Activated CD8-positive, alpha-beta memory T cell treated with anti-CD3 and anti-CD28 coated beads for 1 hour (primary cell): ENCODE measurements around the gene CES5A.
"Not testable (repeated sequence)": the region's sequence is repeated elsewhere in the genome, so short reads cannot be mapped to it uniquely, and the experiment has no call there.

Experiments
- DNase-seq, 2 donors: peaks; one replicate each; pipeline ENCODE4 v3.0.0-alpha.2; 2020; ENCODE audit warnings: low read depth in 1 of 2; ENCODE audit errors: extremely low read depth in 1 of 2

CES5A gene

GRCh38 chr16:55888546-55888945 lies 13.4 kb upstream of the CES5A start:
- DNase-seq: no peak

DNA sequence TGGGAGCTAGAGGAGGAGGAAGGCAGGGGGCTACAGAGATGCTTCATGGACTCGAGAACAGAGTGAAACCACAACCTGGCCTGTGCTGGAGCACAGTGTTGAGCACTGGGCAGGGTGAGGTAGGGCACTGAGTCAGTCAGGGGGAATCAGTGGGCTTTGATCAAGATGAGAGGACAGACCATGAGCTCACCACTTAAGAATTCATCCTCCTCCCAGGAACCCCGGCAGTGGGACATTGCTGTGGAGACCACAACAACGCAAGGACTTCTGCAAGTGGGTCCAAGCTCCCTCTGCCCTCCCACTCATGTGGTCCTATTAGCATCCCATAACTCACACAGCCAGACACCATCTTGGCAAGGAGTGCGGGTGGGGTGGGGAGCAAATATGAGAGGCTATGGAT lies 1.7 kb upstream of the CES5A start:
- no peak for DNase-seq

GRCh38 chr16:55873122-55873521 lies 2.1 kb downstream of the CES5A start:
- DNase-seq: no peak

GRCh38 chr16:55872130-55872529 lies 3.0 kb downstream of the CES5A start:
- no peak for DNase-seq

DNA sequence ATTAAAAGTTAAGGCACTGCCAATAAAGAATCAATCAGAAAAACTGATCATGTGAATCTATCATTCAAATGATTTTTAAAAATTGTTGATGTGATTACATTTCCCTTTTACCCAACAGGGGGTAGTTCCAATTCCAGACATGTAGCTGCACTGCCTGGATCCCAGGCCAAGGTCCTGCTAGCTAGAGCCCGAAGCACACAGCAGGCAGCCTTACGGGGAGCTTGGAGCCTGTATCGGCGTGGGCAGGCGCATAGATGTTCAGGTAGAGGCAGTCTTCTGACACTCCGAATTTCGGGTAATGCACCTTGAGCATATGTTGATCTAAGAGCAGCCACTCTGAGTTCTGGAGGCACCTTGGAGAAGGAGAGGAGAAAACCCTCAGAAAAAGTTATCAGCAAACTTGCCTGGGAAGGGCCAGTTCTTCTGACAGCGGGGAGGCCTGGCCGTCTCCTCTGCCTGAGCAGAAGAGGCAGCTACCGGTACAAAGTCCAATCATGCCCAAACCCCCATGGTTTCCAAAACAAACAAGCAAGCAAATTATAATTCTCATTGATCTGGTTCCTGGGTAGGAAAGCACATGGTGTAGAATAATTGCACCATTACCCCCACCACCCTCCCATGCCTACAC lies 3.6 kb downstream of the CES5A start:
- no peak for DNase-seq

DNA sequence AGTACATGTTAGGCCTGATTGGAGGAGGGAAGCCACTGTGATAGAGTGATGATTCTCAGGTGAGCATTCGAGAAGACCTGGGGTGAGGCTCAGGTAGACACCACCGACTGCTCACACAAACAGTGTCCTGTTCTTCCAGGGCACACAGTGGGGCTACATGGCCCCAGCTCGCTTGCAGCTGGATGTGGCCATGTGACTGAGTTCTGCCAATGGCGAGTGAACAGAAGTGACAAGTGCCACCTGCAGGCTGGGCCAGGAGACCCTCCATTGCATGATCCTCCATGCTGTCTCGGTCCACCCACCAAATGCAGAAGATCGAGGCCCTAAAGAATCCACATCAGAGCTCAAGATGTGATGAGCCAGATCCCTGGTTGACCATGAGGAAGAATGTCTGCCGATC lies 6.2 kb downstream of the CES5A start:
- no peak for DNase-seq

DNA sequence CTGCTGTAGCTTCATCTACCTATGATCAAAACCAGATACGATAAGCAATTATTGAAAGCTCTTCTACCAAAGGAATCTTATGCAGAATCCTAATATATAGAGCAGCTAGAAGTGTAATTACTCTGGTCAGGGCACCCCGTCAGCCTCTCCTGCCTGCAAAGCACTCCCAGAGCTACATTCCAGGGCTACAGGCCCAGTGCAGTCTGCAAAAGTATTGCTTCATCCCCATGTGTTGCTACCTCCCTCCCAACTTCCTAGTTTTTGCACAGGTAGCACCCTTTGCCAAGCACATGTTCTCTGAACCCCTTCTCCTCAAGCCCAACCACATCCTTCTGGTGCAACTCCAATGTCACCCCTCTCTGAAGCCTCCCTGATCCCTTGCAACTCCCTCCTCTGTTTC lies 7.0 kb downstream of the CES5A start:
- no peak for DNase-seq

DNA sequence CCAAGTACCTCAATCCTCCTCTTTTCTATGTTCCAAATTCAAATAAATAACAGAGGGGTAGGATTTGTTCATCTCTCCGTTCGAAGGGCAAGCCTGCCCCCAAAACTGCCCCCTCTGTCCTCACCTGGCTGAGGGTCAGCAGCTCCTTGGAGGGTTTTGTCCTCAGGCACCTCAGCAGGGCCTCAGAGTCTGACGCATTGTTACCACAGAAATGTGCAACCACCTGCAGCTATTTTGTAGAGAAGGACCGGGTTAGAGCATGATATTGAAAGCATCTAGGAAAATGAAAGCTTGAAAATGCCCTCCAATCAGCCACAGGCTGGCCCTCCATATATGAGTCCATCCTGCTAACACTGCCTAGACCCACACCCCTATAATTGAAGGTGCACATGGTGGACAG lies 13.9 kb downstream of the CES5A start:
- DNase-seq: no peak

DNA sequence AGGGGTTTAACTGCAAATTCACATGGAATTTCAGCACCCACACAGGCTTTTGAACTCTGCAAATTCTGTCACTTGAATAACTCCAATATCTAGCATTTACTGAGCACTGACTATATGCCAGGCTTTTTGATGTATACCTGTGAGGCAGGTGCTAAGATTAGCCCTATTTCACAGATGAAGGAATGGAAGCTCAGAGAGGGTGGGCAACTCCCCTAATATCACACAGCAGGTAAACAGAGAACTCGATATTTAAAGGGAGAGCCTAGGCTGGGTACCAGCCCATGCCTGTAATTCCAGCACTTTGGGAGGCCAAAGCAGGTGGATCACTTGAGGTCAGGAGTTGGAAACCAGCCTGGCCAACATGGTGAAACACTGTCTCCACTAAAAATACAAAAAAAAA lies 17.5 kb downstream of the CES5A start:
- not testable (repeated sequence) for DNase-seq

DNA sequence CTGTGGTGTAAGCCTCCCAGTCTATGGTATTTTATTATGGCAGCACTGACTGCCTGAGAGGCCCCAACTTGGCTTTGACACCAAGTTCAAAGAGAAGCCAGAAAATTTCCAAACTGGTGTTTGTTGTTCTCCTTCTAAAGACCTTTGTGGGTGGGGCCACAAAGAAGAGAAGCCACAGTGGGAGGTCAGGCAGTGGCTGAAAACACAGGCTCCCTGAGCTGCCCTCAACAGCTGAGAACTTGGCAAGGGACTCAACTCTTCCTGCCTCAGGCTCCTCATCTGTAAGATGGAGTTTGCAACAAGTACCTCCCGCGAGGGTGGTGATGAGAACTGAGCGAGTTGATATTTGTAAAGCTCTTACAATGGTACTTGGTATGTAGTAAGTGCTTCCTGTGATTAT lies 18.2 kb downstream of the CES5A start:
- DNase-seq: no peak

DNA sequence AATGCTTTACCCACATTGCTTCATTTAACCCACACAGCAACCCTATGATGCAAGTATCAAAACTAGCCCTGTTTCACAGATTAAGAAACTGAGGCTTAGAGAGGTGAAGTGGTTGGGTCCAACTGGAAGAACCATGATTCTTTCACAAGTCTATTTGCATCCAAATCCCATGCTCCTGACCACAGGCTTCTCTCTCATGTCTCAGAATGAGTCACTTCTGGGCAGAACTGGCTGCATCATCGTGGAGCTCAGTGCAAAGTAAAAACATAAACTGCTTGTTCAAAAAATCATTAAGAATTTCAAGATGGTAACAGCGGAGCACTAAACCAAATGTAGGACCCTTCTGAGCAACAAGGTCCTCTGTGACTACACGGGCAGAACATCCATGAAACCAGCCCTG lies 22.1 kb downstream of the CES5A start:
- DNase-seq: no peak

GRCh38 chr16:55849536-55849935 lies 25.6 kb downstream of the CES5A start:
- no peak for DNase-seq

DNA sequence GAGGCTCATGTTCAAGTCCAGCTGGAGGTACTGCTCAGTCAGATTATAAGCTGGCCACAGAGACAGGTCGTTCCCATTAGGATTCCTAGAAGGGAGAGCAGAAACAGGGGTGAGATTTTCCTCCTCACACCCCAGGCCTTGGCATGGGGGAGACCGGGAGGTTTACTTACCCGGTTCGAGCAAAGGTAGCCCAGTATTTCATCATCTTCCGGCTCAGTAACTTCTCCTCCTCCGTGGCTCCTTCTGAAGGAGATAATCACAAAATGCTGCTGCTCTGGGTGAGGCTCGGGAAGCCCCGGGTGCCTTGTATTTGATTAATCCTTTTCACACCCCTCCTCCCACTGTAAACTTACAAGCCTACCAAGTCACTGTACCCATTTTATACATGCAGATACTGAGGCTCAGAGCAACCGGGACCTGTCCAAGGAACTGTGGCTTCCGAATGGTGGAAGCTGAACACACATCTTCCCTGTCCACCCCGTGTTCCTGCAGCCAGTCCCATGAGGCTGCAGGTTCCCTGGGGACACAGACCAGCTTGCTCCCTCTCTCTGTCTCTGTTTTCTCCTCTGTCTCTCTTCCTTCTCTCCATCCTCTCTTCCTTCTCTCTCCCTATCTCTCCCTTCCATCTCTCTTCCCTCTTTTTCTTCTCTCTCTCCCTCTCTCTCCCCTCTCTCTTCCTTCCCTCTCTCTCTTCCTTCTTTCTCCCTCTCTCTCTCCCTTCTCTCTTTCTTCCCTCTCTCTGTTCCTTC lies 28.4 kb downstream of the CES5A start:
- DNase-seq: no peak

- DNase-seq: no peak
Observed at GRCh38 chr16:55843105-55843395, 32.1 kb downstream of the CES5A start.

DNA sequence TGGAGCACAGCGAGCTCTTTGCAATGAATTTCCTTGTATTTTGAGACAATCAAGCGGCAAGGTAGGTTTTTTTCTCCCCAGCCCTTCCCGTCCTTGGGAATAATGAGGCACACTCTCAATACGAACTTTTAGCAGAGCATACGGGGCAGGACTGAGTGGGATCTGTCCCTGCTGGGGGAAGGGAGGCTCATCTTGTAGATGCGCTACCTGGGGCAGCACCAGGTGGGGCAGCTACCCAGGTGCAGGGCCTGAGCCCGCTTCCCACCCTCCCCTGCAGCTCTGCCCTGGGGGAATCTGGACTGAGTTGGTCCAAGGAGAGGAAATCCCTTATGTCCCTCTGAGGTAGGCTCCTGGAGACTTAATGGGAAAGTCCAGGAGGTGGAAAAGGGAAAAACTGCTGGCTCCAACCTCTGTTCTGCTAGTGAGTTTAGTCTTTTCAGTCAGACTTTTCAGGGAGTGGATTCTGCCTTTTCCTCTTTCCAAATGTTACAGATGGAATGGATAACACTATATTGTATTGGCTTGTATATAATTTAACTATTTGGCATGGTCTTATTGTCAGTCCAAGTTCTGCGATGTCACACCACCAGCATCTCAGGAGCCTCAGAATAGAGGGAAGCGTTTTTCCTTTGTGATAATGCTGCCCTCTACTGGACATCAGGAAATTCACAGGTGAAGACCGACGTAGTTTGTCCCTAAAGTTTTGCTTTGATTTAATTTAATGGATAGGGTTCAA lies 32.6 kb downstream of the CES5A start:
- no peak for DNase-seq

DNA sequence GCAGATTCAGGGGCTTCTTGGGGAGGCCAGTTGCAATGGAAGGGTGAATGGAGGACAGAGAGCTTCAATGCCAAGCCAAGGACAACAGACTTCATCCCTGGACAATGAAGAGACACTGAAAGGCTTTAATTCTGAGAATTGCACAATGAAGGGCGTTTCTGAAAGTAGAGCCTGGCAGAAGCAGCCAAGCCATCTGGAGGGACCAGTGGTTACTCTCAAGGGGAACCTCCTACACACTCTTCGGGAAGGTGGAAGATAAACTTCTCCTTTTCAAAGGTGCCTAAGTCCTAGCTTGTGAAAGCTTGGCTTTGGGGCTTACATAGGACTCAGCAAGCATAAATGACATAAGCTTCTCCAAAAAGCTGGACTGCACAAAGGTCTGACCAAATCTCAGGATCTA lies 36.1 kb downstream of the CES5A start:
- DNase-seq: no peak

DNA sequence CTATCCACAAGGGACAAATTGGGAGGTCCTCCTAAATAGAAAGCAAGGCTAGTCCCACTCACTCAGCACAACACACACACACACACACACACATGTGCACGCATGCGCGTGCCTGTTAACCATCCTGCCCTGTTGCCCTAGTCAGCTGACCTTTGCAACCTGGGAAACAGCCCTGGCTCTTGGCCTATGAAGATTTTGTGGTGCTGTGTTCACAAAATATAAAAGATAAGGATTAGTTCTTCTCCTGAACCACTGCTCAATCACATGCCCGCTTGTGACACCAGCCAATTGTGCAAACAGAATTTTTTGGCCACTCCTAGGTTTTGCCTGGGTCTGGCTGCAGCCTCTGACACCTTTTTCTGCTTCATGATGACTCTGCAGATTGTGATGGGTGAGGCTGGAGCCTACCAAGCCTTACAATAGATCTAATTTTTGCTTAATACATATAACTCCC lies 39.0 kb downstream of the CES5A start:
- DNase-seq: no peak

GRCh38 chr16:55835581-55835980 lies 39.6 kb downstream of the CES5A start:
- DNase-seq: no peak

GRCh38 chr16:55835173-55835572 lies 40.0 kb downstream of the CES5A start:
- DNase-seq: not testable (repeated sequence)

DNA sequence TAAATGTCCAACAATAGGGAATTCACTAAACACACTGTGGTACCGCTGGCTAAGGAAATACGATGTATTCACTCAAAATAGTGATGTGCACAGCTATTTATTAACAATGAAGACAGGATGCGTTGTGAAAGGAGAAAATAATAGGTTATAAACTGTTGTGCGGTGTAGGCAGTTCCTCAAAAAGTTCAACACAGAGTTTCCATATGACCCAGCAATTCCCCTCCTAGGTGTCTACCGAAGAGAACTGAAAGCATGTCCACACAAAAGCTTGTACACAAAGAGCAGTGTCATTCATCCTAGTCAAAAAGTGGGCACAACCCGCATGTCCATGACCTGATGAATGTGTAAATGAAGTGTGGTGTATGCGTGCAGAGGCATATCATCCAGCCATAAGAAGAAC lies 41.1 kb downstream of the CES5A start:
- DNase-seq: no peak

- no peak for DNase-seq
Observed at GRCh38 chr16:55832773-55833691, 42.1 kb downstream of the CES5A start, which contains the start of gene CES1. CES1 (minus strand) TSS chr16:55833096; CDS start chr16:55833055, 41 bp downstream.
